GM13976 (cell line): Measurements from ENCODE around the gene SLC13A1.
A peak's percentile ranks its signal among the peaks of the same experiment; 100 is the strongest.

Source experiments
- DNase-seq: peaks from one replicate; pipeline ENCODE4 v3.0.0; 2012; ENCODE audit warnings: low spot score
- in situ Hi-C: fragments of 300-500 bp; cut with MboI; formaldehyde crosslinking; loops from one replicate; pipeline ENCODE4 v1.12.0; 2022; ENCODE audit warnings: low sequenced_read_pairs, mixed read lengths, inconsistent platforms; ENCODE audit not compliant: unreplicated experiment
- TF ChIP-seq, protein P1 (sequence below): IDR thresholded peaks from 2 replicates; pipeline ENCODE4 v1.5.1; 2012; ENCODE audit warnings: borderline replicate concordance, mild to moderate bottlenecking; ENCODE audit not compliant: insufficient read depth; ENCODE audit errors: extremely low read depth, missing control alignments, control extremely low read depth

The SLC13A1 gene

DNA sequence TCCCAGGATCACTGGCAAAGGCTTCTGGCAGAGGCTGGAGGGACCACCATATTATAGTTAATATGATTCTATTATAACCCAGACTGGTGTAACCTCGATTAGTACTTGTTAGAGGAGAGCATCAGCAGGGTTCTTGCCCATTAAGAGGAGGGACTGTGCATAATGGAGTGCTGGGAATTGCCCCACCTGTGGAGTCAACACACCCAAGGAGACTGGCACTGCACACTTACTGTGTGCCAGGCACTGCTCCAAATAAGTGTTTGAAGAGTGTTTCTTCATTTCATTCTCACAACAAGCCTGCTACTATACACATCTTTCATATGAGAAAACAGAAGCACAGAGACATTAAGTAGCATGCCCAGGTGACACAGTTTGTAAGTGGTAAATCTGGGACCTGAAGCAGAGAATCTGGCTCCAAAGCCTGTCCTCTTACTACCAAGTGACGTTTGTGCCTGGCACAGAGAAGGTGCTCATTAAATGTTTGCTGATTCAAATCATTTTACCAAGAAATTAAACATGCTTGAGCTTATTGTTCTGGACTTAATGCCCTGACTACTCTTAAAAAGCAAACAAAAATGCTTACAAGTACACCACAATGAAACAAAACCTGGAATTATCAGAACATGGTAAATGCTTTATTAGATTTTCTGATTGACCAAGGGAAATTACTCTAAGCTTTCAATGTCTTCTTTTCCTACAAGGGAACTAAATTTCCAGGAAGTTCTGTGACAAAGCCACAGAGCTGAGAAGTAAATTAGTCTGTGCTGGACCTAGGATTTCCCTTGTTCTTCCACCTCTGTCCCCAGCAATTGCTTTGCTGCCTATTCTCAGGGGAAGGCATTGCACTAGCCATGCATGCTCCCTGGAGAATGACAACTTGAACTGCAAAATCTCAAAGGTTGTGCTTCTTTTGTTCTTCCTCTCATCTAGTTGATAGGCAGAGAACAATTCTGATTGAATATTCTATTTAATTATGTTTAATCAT lies 809 bp downstream of the SLC13A1 start:
- in situ Hi-C loops, result no loop called here
- DNase-seq, result no peak
- TF ChIP-seq, protein P1, sequence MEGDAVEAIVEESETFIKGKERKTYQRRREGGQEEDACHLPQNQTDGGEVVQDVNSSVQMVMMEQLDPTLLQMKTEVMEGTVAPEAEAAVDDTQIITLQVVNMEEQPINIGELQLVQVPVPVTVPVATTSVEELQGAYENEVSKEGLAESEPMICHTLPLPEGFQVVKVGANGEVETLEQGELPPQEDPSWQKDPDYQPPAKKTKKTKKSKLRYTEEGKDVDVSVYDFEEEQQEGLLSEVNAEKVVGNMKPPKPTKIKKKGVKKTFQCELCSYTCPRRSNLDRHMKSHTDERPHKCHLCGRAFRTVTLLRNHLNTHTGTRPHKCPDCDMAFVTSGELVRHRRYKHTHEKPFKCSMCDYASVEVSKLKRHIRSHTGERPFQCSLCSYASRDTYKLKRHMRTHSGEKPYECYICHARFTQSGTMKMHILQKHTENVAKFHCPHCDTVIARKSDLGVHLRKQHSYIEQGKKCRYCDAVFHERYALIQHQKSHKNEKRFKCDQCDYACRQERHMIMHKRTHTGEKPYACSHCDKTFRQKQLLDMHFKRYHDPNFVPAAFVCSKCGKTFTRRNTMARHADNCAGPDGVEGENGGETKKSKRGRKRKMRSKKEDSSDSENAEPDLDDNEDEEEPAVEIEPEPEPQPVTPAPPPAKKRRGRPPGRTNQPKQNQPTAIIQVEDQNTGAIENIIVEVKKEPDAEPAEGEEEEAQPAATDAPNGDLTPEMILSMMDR, result no peak

DNA sequence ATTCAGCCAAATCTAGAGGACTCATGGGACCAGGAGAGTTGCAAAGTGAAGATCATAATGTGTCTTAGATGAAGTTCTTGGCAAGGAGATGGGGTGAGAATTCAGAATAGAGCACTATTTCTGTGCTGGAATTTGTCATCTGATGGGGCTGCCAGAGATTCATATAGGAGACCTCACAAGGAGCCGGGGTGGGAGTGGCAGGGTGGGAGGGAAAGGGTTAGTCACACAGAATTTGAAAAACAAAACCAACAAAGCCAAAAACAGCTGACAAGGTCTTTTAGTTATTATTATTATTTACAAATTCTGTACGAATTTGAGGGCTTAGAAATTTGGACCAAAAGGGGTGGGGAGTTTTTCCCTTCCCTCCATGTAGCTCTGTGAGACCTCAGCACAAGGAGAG lies 1.7 kb downstream of the SLC13A1 start:
- no peak for DNase-seq
- TF ChIP-seq, protein P1, result no peak
- in situ Hi-C loops, result no loop called here

DNA sequence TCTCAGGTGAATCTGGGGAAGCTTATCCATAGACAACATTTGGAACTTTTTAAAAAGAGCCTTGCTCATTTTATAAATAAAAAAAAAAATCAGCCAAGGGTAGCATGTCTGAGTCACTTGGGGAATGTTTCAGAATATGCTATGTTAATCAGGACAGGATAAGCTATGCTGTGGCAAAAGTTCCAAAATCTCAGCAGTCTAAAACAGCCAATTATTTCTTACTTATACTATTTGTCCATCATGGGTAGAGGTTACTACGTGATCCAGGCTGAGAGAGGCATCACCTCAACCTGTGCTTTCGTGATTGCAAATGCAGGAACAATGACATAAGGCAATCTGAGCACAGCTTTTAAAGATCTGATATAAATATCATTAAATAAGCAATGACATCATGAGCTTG lies 6.5 kb downstream of the SLC13A1 start:
- TF ChIP-seq, protein P1, result no peak
- DNase-seq, result no peak
- in situ Hi-C loops, result no loop called here

DNA sequence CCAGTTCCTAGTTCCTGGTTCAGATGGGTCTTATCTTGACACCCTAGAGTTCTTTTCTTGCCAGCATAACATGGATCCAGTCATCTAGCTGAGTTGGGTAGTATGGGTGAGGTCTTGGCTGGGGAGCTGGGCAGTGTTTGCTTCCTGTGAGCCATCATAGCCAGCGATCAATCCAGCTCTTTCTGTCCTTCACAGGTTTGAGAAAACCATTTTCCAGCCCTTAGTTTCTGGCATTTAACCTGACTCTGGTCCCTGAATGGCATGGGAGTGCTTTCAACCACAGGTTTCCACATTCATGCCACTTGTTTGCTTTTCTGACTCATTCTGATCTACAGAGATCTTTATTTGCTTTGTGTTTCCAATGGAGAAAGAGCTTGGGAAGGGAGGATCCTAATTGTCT lies 8.6 kb downstream of the SLC13A1 start:
- in situ Hi-C loops, result no loop called here
- no peak for DNase-seq
- TF ChIP-seq, protein P1, result no peak

DNA sequence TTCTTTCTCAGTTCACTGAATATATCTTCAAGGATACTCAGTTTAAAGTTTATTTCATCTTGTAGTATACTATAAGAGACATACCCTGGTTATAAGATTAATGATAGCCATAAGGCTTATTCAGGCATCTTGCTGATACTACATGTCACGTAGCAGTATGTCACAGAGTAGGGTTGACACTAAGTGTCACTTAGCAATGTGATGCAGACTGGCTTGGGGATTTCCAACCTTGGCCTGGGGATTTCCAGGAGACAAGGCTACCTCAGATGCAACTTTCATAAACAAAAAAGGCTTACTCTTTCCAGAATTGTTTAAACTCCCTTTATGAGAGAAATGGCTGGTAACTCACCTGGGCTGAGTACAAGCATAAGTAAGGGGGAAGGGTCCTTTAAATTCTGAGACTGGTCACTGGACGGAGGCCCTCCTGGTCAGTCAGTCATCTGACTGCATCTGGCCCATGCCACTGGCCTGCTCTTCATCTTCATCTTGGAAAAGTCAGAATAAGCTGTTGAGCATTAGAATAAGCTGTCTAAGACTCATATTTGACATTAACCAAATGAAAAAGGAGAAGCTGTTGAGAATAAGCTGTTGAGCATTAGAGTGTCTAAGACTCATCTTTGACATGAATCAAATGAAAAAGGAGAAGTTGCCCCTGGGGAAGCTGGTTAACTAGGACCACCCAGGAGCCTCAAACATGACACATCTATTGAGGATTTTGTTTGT lies 9.5 kb downstream of the SLC13A1 start:
- in situ Hi-C loops, result no loop called here
- DNase-seq, result peak; percentile 45
- TF ChIP-seq, protein P1, result no peak

DNA sequence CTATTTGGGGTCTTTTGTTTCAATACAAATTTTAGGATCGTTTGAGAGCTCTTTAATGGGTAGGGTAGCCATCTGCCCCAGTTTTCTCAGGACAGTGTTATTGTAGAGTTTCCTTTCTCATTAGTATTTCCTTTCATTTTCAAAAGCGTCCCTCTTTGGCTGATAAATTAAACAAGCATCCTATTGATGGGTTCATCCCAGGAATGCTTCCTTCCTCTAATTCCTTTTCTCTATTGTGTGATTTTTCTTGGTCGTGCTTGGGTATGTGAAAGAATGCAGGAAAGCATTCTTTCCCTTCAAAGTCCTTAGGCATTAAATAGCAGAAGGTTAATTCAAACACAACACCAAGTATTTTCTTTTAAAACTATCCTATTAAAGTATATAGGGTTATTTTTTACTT lies 14.0 kb downstream of the SLC13A1 start:
- DNase-seq, result no peak
- in situ Hi-C loops, result no loop called here
- TF ChIP-seq, protein P1, result no peak
